GM12878 (cell line): ENCODE results near the gene NUP210L. TPM values are rescaled to one million over a fixed set of nuclear protein-coding genes. Genes with fewer than 3 reads are reported as not detected.
A peak's percentile ranks its signal among the peaks of the same experiment; 100 is the strongest.

Source experiments
- ATAC-seq: fragments of 200-7000 bp; cut with Tn5 transposase; 3 replicates; pipeline ENCODE4 v1.9.1; 2020; ENCODE audit warnings: mild to moderate bottlenecking, moderate library complexity
- BruUV-seq: library from RNA; stranded (reverse); fragments of 400-500 nt; replicated peaks from 2 replicates; lab custom pipeline; 2021; lab: Mats Ljungman, UMichigan
- CTCF ChIA-PET: fragments of 300-600 bp; sonication (Branson Sonifier 250); formaldehyde crosslinking; extraction: SDS; loops from one replicate; lab custom pipeline; 2021; ENCODE audit warnings: inconsistent platforms; lab: Yijun Ruan, JAX
- POLR2A ChIA-PET: fragments of 350-600 bp; formaldehyde crosslinking; extraction: SDS; loops from one replicate; lab custom pipeline; 2021; ENCODE audit warnings: inconsistent platforms; lab: Charles Lee
- RAD21 ChIA-PET: fragments of 300-600 bp; sonication (Branson Sonifier 250); formaldehyde crosslinking; loops from one replicate; lab custom pipeline; 2023; ENCODE audit warnings: antibody characterized with exemption; ENCODE audit not compliant: unreplicated experiment; lab: Charles Lee
- SMC1A ChIA-PET: fragments of 300-600 bp; sonication (Branson Sonifier 250); formaldehyde crosslinking; loops from one replicate; lab custom pipeline; 2023; ENCODE audit not compliant: unreplicated experiment, uncharacterized antibody; lab: Charles Lee
- DNase-seq: peaks from one replicate; pipeline ENCODE4 v3.0.0-alpha.2; 2011; ENCODE audit warnings: low read depth, low spot score
- FAIRE-seq: peaks from 3 replicates; lab custom pipeline; 2011; peaks lifted over from hg19 to GRCh38; lab: Jason Lieb, UNC
- H2AFZ ChIP-seq: 2 replicates; pipeline ENCODE4 v1.6.0; 2011; ENCODE audit warnings: low read depth, low read length, control low read depth; ENCODE audit not compliant: control insufficient read depth
- H3K27ac ChIP-seq: 2 replicates; pipeline ENCODE4 v1.5.1; 2011; ENCODE audit warnings: control low read depth; ENCODE audit not compliant: control insufficient read depth, insufficient read depth
- H3K27me3 ChIP-seq, 2 experiments: replicated peaks in 1 of 2; 2 replicates each; pipeline versions ENCODE4 v1.6.0 to v1.6.1; 2011; ENCODE audit warnings: low read length in 1 of 2; ENCODE audit not compliant: control insufficient read depth in 2 of 2, insufficient read depth in 2 of 2
- H3K36me3 ChIP-seq, 2 experiments: 2 replicates each; pipeline ENCODE4 v1.5.1; 2011; ENCODE audit warnings: low read length in 1 of 2; ENCODE audit not compliant: control insufficient read depth in 2 of 2, insufficient read depth in 2 of 2
- H3K4me1 ChIP-seq: 2 replicates; pipeline ENCODE4 v1.6.1; 2011; ENCODE audit warnings: mild to moderate bottlenecking, low read length, moderate library complexity, mixed read lengths; ENCODE audit not compliant: control insufficient read depth, insufficient read depth
- H3K4me2 ChIP-seq: 2 replicates; pipeline ENCODE4 v1.6.0; 2011; ENCODE audit warnings: control low read depth; ENCODE audit not compliant: control insufficient read depth, insufficient read depth
- H3K4me3 ChIP-seq: fragments of 200-600 bp; sonication (generic); 2 replicates; pipeline ENCODE4 v1.5.1; 2016
- H3K79me2 ChIP-seq: 2 replicates; pipeline ENCODE4 v1.6.0; 2011; ENCODE audit warnings: low read length; ENCODE audit not compliant: control insufficient read depth, insufficient read depth
- H3K9ac ChIP-seq: 2 replicates; pipeline ENCODE4 v1.8.0; 2011; ENCODE audit warnings: low read length, control low read depth, mixed read lengths; ENCODE audit not compliant: control insufficient read depth, insufficient read depth
- H3K9me3 ChIP-seq: replicated peaks from 3 replicates; pipeline ENCODE4 v1.5.1; 2011; ENCODE audit warnings: mild to moderate bottlenecking, low read length; ENCODE audit not compliant: control insufficient read depth, insufficient read depth
- H4K20me1 ChIP-seq: 2 replicates; pipeline ENCODE4 v1.6.0; 2011; ENCODE audit not compliant: control insufficient read depth, insufficient read depth
- CHD2 ChIP-seq: IDR thresholded peaks from 2 replicates; pipeline ENCODE4 v1.6.1; 2011; ENCODE audit warnings: low read depth, low read length, improper control_type of control experiment, borderline replicate concordance
- DPF2 ChIP-seq: fragments of 450-650 bp; IDR thresholded peaks from 2 replicates; pipeline ENCODE4 v1.6.1; 2017; ENCODE audit warnings: mild to moderate bottlenecking
- FOS ChIP-seq: IDR thresholded peaks from 3 replicates; pipeline ENCODE4 v1.6.1; 2011; ENCODE audit warnings: borderline replicate concordance; ENCODE audit not compliant: insufficient read length; ENCODE audit errors: extremely low read depth
- HDGF ChIP-seq: fragments of 450-650 bp; IDR thresholded peaks from 2 replicates; pipeline ENCODE4 v1.6.1; 2016; ENCODE audit warnings: antibody characterized with exemption
- IKZF1 ChIP-seq: fragments of 450-650 bp; conservative IDR thresholded peaks from 2 replicates; pipeline ENCODE4 v1.6.1; 2017; ENCODE audit warnings: antibody characterized with exemption, mild to moderate bottlenecking
- LARP7 ChIP-seq: fragments of 450-650 bp; IDR thresholded peaks from 2 replicates; pipeline ENCODE4 v1.6.1; 2017; ENCODE audit warnings: mild to moderate bottlenecking
- MYB ChIP-seq: fragments of 150-350 bp; IDR thresholded peaks from 2 replicates; pipeline ENCODE4 v1.6.1; 2014; ENCODE audit warnings: mild to moderate bottlenecking, low read depth, low read length, borderline replicate concordance
- NR2C1 ChIP-seq: fragments of 450-650 bp; IDR thresholded peaks from 2 replicates; pipeline ENCODE4 v1.6.1; 2017; ENCODE audit warnings: antibody characterized with exemption, mild to moderate bottlenecking, moderate library complexity
- PAX8 ChIP-seq: fragments of 450-650 bp; IDR thresholded peaks from 2 replicates; pipeline ENCODE4 v1.6.1; 2017; ENCODE audit warnings: mild to moderate bottlenecking, moderate library complexity
- PBX3 ChIP-seq: IDR thresholded peaks from 2 replicates; pipeline ENCODE4 v1.6.1; 2011; ENCODE audit warnings: mild to moderate bottlenecking, low read depth, low read length, moderate library complexity; ENCODE audit not compliant: insufficient replicate concordance
- PRDM15 ChIP-seq: fragments of 450-650 bp; formaldehyde crosslinking; IDR thresholded peaks from 2 replicates; pipeline ENCODE4 v1.4.0; 2020; ENCODE audit warnings: mild to moderate bottlenecking, moderate library complexity
- RBBP5 ChIP-seq: fragments of 200-600 bp; sonication (generic); conservative IDR thresholded peaks from 2 replicates; pipeline ENCODE4 v1.6.1; 2016
- SPI1 ChIP-seq: IDR thresholded peaks from 2 replicates; pipeline ENCODE4 v1.6.1; 2011; ENCODE audit warnings: low read depth, mild to moderate bottlenecking, low read length, moderate library complexity, borderline replicate concordance; ENCODE audit not compliant: insufficient read depth
- ZBTB40 ChIP-seq: fragments of 450-650 bp; IDR thresholded peaks from 2 replicates; pipeline ENCODE4 v1.6.1; 2016; ENCODE audit warnings: mild to moderate bottlenecking, moderate library complexity, borderline replicate concordance
- WGBS: methylation state at CpG from one replicate; pipeline ENCODE4 v1.1.6; 2016; ENCODE audit warnings: low lambda C conversion rate; ENCODE audit not compliant: insufficient replicate concordance, insufficient coverage; ENCODE audit errors: missing lambda C conversion rate; 5-methylcytosine and 5-hydroxymethylcytosine counted together
- in situ Hi-C: fragments of 300-500 bp; cut with MboI; formaldehyde crosslinking; loops from 9 replicates; pipeline ENCODE4 v1.14.3; 2018; ENCODE audit warnings: mixed read lengths
- intact Hi-C: fragments of 100-400 bp; cut with micrococcal nuclease; formaldehyde crosslinking; loops from one replicate; pipeline ENCODE4 v1.14.2; 2022; ENCODE audit not compliant: unreplicated experiment
- polyA plus RNA-seq, 11 experiments: library from polyadenylated mRNA; depleted of rRNA in 4 of 11; unstranded in 6 of 11; stranded (reverse) in 5 of 11; fragments of >200 nt; fragmentation: Nextera tagmentation in 4 of 11; fragmentation: Illumina TruSeq in 1 of 11; extraction: Ambion mirVana in 4 of 11; extraction: Trizol in 1 of 11; gene quantifications; 1 replicate in 1 of 11; 2 replicates in 10 of 11; pipeline versions ENCODE4 v1.2.1 to v1.2.3, GENCODE V29; 2011 to 2016; ENCODE audit warnings: inconsistent platforms in 2 of 11, missing spikeins in 2 of 11, low read depth in 1 of 11
- total RNA-seq, 4 experiments: library from RNA; depleted of rRNA in 3 of 4; stranded (reverse); fragments of >200 nt in 3 of 4; fragmentation: Illumina TruSeq in 1 of 4; extraction: Trizol in 1 of 4; gene quantifications; 2 replicates each; pipeline versions ENCODE4 v1.2.1 to v1.2.3, GENCODE V29; 2013 to 2021

Gene NUP210L
- total and polyA plus RNA-seq, 10 of the 15 experiments (the other 5 are each of a cell fraction or from before 2014, with no cell fraction given), result 0.04 to 0.08 (median 0.07) TPM; not detected in 7

GRCh38 chr1:154179946-154180687, 25.2 kb upstream of the NUP210L start:
- H3K79me2 ChIP-seq, result peaks cover 77% of the 10 kb centered on the region
- RAD21 ChIA-PET, result interaction anchor here (0.7 to 3.3 kb wide), 5 partner anchors 11 to 677 kb away, joined by 3 to 30 read pairs (median 3); no protein-coding TSS in a partner anchor
- no peak for DNase-seq
- H3K9me3 ChIP-seq, result no peaks in the 10 kb centered on the region
- H4K20me1 ChIP-seq, result peaks cover 36% of the 10 kb centered on the region
- intact Hi-C loops, result loop anchor here (5.0 kb wide), 1 partner anchor 188 kb away; the partner anchor contains the start of gene RPS27
- POLR2A ChIA-PET, result interaction anchor here (0.5 to 3.9 kb wide), 9 partner anchors 22 to 611 kb away, joined by 3 to 20 read pairs (median 3); partner anchors contain the start of gene UBAP2L
- CTCF ChIA-PET, result interaction anchor here (0.7 to 2.2 kb wide), 5 partner anchors 18 to 383 kb away, joined by 3 to 7 read pairs (median 4); no protein-coding TSS in a partner anchor
- peak overlapping the region; percentile 23 for H3K9ac ChIP-seq
- in situ Hi-C loops, result loop anchor here (10.0 kb wide), 1 partner anchor 155 kb away; no protein-coding TSS in a partner anchor
- no TSS peak for BruUV-seq
- peak overlapping the region; percentile 52 for H3K27ac ChIP-seq
- no peaks in the 10 kb centered on the region for H3K27me3 ChIP-seq
- H3K4me2 ChIP-seq, result peak overlapping the region; percentile 89
- 20% methylated on average over 3 of the region's 3 CpGs for WGBS
- ATAC-seq, result peak; percentile 23
- peak overlapping the region; percentile 99 for H3K4me3 ChIP-seq
- SMC1A ChIA-PET, result interaction anchor here (0.6 to 4.1 kb wide), 12 partner anchors 12 to 824 kb away, joined by 3 to 22 read pairs (median 4); partner anchors contain the start of genes FLAD1 and RPS27
- peaks cover 14% of the 10 kb centered on the region for H3K4me1 ChIP-seq
- no peak overlapping the region for H2AFZ ChIP-seq
- H3K36me3 ChIP-seq, result peaks cover 3 to 29% of the 10 kb centered on the region in 2 experiments; a peak in 3 of 4 replicates
- FAIRE-seq, result no peak
- TF ChIP-seq FOS (no peak), IKZF1 (peak; percentile 34), PAX8 (no peak), HDGF (no peak), LARP7 (0 out of 2 replicates have a peak, but pooled peaks have one; percentile 22), PRDM15 (CRISPR knock-in tag) (no peak), DPF2 (no peak), RBBP5 (no peak), ZBTB40 (no peak), PBX3 (no peak), SPI1 (peak; percentile 75), CHD2 (no peak), NR2C1 (peak; percentile 29; the same call in 1 of the 2 replicates), MYB (no peak)
